DOHH2 (cell line): ENCODE data around the gene COL20A1.

Source experiments
- H3F3A ChIP-seq: fragments of 200-600 bp; sonication (generic), shearing (Covaris generic); 2 replicates; pipeline ENCODE4 v1.6.0; 2016; ENCODE audit warnings: antibody characterized with exemption, mild to moderate bottlenecking; ENCODE audit not compliant: control insufficient read depth, insufficient read depth
- H3K27ac ChIP-seq: fragments of 200-600 bp; sonication (generic); 2 replicates; pipeline ENCODE4 v1.5.1; 2014; ENCODE audit warnings: low read depth, mild to moderate bottlenecking, low read length, moderate library complexity
- H3K27me3 ChIP-seq: fragments of 200-600 bp; sonication (generic); 2 replicates; pipeline ENCODE4 v1.6.1; 2014; ENCODE audit warnings: mild to moderate bottlenecking, low read length, mixed read lengths; ENCODE audit not compliant: control insufficient read depth
- H3K36me3 ChIP-seq: fragments of 200-600 bp; sonication (generic); 2 replicates; pipeline ENCODE4 v1.6.1; 2014; ENCODE audit warnings: mild to moderate bottlenecking, low read length, moderate library complexity, mixed read lengths; ENCODE audit not compliant: control insufficient read depth
- H3K4me1 ChIP-seq: fragments of 200-600 bp; sonication (generic); 2 replicates; pipeline ENCODE4 v1.6.1; 2014; ENCODE audit warnings: mild to moderate bottlenecking, low read length, mixed read lengths; ENCODE audit not compliant: control insufficient read depth
- H3K4me2 ChIP-seq: fragments of 200-600 bp; sonication (generic); 2 replicates; pipeline ENCODE4 v1.6.0; 2014; ENCODE audit warnings: mild to moderate bottlenecking, low read length, moderate library complexity
- H3K4me3 ChIP-seq: fragments of 200-600 bp; sonication (generic); 2 replicates; pipeline ENCODE4 v1.5.1; 2014; ENCODE audit warnings: mild to moderate bottlenecking, low read length, mixed read lengths
- H3K79me2 ChIP-seq: fragments of 200-600 bp; sonication (generic); 2 replicates; pipeline ENCODE4 v1.6.1; 2014; ENCODE audit warnings: mild to moderate bottlenecking, low read length, mixed read lengths; ENCODE audit not compliant: control insufficient read depth
- H3K9me2 ChIP-seq: fragments of 200-600 bp; sonication (generic); replicated peaks from 2 replicates; pipeline ENCODE4 v1.6.1; 2014; ENCODE audit warnings: mild to moderate bottlenecking, low read length, mixed read lengths; ENCODE audit not compliant: control insufficient read depth
- H3K9me3 ChIP-seq: fragments of 200-600 bp; sonication (generic); 2 replicates; pipeline ENCODE4 v1.6.1; 2014; ENCODE audit warnings: antibody characterized with exemption, low read length, mixed read lengths; ENCODE audit not compliant: control insufficient read depth, insufficient read depth
- H4K20me1 ChIP-seq: fragments of 200-600 bp; sonication (generic); 2 replicates; pipeline ENCODE4 v1.6.0; 2014; ENCODE audit warnings: low read depth, mild to moderate bottlenecking, antibody characterized with exemption, low read length, moderate library complexity; ENCODE audit not compliant: control insufficient read depth, insufficient read depth
- CTCF ChIP-seq: fragments of 200-600 bp; sonication (generic); IDR thresholded peaks from one replicate; pipeline ENCODE4 v1.5.1; 2014; ENCODE audit warnings: antibody characterized with exemption, mild to moderate bottlenecking, low read depth, low read length; ENCODE audit not compliant: poor library complexity, severe bottlenecking
- EZH2phosphoT487 ChIP-seq: fragments of 200-600 bp; sonication (generic); IDR thresholded peaks from 2 replicates; pipeline ENCODE4 v1.6.1; 2017; ENCODE audit warnings: borderline replicate concordance, mild to moderate bottlenecking, antibody characterized with exemption, low read length, moderate library complexity, mixed read lengths

Gene COL20A1

GRCh38 chr20:63246490-63247288 is 46.3 kb upstream of the COL20A1 start:
- H3K27ac ChIP-seq: no peak overlapping the region
- H3K4me3 ChIP-seq: no peak overlapping the region
- no peaks in the 10 kb centered on the region for H3K9me2 ChIP-seq
- no peak overlapping the region for H3K4me2 ChIP-seq
- H3K79me2 ChIP-seq: no peaks in the 10 kb centered on the region
- H3K27me3 ChIP-seq: no peaks in the 10 kb centered on the region
- no peaks in the 10 kb centered on the region for H3F3A ChIP-seq
- H3K9me3 ChIP-seq: no peaks in the 10 kb centered on the region
- no peaks in the 10 kb centered on the region for H4K20me1 ChIP-seq
- no peak for TF ChIP-seq EZH2phosphoT487
- no peak for TF ChIP-seq CTCF
- no peaks in the 10 kb centered on the region for H3K36me3 ChIP-seq
- no peaks in the 10 kb centered on the region for H3K4me1 ChIP-seq

DNA sequence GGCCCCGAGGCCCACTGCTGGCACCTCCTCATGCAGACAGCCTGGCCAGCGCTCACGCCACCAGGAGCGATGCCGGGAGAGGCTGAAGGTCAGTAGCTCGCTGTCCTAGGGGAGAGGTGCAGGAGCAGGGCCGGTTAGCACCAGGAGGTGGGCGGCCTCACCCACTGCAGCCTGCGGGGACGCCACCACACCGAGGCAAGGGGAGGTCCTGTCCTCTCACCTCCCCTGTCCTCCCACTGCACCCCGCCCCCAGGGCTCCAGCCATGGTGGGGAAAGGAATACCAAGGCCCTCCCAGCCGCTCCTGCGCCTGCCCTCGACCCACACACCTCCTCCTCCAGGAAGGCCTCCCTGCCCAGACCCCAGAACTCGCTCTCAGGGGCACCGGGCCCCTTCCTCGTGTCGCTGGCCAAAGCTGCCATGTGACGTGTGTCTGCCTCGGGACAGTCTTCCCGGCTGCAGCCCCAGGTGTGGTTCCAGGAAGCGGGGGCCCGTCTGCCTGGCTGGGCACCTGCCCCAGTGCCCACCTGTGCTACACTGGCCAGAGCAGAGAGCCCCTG is 45.2 kb upstream of the COL20A1 start:
- Histone ChIP-seq H3K36me3 (no peaks in the 10 kb centered on the region), H3K4me3 (no peak overlapping the region), H3K4me1 (no peaks in the 10 kb centered on the region), H4K20me1 (no peaks in the 10 kb centered on the region), H3K79me2 (no peaks in the 10 kb centered on the region), H3K9me3 (no peaks in the 10 kb centered on the region), H3K9me2 (no peaks in the 10 kb centered on the region), H3F3A (no peaks in the 10 kb centered on the region), H3K27me3 (peaks cover 2% of the 10 kb centered on the region; the same call in 1 of the 2 replicates), H3K4me2 (no peak overlapping the region), H3K27ac (no peak overlapping the region)
- TF ChIP-seq EZH2phosphoT487 (no peak), CTCF (no peak)

DNA sequence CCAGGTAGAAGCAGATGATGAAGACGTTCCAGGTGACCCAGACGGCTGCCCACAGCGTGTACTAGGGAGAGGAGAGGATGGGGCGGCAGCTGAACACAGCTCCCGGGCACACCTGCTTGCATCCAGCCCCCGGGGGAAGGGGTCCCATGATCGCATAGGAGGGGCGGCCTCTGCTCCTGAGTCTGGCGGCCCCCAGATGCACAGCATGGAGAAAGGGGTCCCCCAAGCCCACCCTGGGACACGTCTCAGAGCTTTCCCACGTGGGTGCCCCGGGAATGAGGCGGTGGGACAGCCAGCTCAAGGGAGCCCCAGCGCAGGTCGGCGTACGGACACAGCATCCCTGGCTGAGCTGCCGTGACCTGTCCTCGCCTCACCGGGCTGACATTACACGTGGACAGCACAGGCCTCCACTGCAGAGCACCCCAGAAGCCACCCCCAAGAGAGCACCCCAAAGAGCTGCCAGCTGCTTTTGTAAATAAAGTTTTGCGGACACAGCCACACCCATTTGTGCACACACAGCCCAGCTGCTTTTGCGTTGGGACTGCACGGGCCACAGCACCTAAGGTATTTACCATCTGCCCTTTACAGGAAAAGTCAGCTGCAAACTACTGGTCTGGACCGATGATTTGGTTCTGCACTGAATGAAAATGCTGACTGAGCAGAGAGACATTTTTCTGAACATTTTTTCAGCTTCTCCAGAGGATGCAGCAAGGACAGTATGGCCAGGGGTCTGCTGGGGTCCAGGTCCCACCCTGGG is 44.0 kb upstream of the COL20A1 start:
- Histone ChIP-seq H3K27me3 (peaks cover 9% of the 10 kb centered on the region), H3K9me3 (no peaks in the 10 kb centered on the region), H3K4me2 (no peak overlapping the region)

More for the DNA sequence above, 44.0 kb upstream of the COL20A1 start:
- Histone ChIP-seq H4K20me1 (no peaks in the 10 kb centered on the region), H3F3A (no peaks in the 10 kb centered on the region), H3K79me2 (no peaks in the 10 kb centered on the region), H3K27ac (no peak overlapping the region), H3K9me2 (no peaks in the 10 kb centered on the region), H3K4me3 (no peak overlapping the region), H3K4me1 (no peaks in the 10 kb centered on the region), H3K36me3 (no peaks in the 10 kb centered on the region)
- no peak for TF ChIP-seq EZH2phosphoT487
- no peak for TF ChIP-seq CTCF
